Naive thymus-derived CD8-positive, alpha-beta T cell (primary cell): Measurements from ENCODE around the gene RPS27L. TPM values are rescaled to one million over a fixed set of nuclear protein-coding genes. Genes with fewer than 3 reads are reported as not detected.

Experiments
- ATAC-seq, 2 donors: fragments of 150-1000 bp; cut with Tn5 transposase in 1 of 2; sonication (Bioruptor Pico), chemical (Tn5 transposase) in 1 of 2; 1 replicate in 1 of 2; 2 replicates in 1 of 2; pipeline ENCODE4 v1.10.0; 2021; ENCODE audit warnings: mild to moderate bottlenecking in 2 of 2, moderate library complexity in 2 of 2
- POLR2A ChIA-PET: fragments of 350-600 bp; sonication (Branson Sonifier 250); formaldehyde crosslinking; loops from one replicate; lab custom pipeline; 2021; ENCODE audit warnings: antibody characterized with exemption; lab: Charles Lee
- DNase-seq, 10 donors: peaks; one replicate each; pipeline versions ENCODE4 v3.0.0 to v3.0.0-alpha.2; 2020 to 2022
- H3K27ac Mint-ChIP-seq, 10 donors: one replicate each; pipeline ENCODE4 v1.8.0; 2020 to 2022; ENCODE audit warnings: mild to moderate bottlenecking in 10 of 10, mixed read lengths in 10 of 10, moderate library complexity in 4 of 10, inconsistent platforms in 1 of 10
- H3K27me3 Mint-ChIP-seq, 5 donors: one replicate each; pipeline ENCODE4 v1.8.0; 2021 to 2022; ENCODE audit warnings: mixed read lengths in 5 of 5
- H3K36me3 Mint-ChIP-seq, 3 donors: one replicate each; pipeline ENCODE4 v1.8.0; 2020 to 2022; ENCODE audit warnings: mixed read lengths in 3 of 3, mild to moderate bottlenecking in 2 of 3, inconsistent platforms in 1 of 3
- H3K4me1 Mint-ChIP-seq, 4 donors: one replicate each; pipeline ENCODE4 v1.8.0; 2021 to 2022; ENCODE audit warnings: mixed read lengths in 4 of 4
- H3K4me3 Mint-ChIP-seq, 10 donors: one replicate each; pipeline ENCODE4 v1.8.0; 2020 to 2022; ENCODE audit warnings: mild to moderate bottlenecking in 10 of 10, mixed read lengths in 10 of 10, moderate library complexity in 6 of 10, inconsistent platforms in 1 of 10
- H3K9me3 Mint-ChIP-seq, 9 donors: one replicate each; pipeline ENCODE4 v1.8.0; 2020 to 2022; ENCODE audit warnings: mixed read lengths in 9 of 9, mild to moderate bottlenecking in 3 of 9, inconsistent platforms in 1 of 9, moderate library complexity in 1 of 9
- polyA plus RNA-seq, 3 donors: library from polyadenylated mRNA; unstranded; fragments of 300-500 nt; fragmentation: Illumina TruSeq; gene quantifications; one replicate each; pipeline ENCODE4 v1.2.3, GENCODE V29; 2021
- total RNA-seq, 8 experiments: library from RNA in 2 of 8; stranded (reverse) in 2 of 8; gene quantifications; one replicate each; pipeline ENCODE4 v1.2.3 and lab custom pipeline; 2021 to 2026

The RPS27L gene
- total RNA-seq (100 to 1,000 TPM; 139 to 142 TPM), polyA plus RNA-seq (100 to 1,000 TPM; 143 to 221 (median 206) TPM), total RNA-seq (lab: John Stamatoyannopoulos, UW) (24.1 to 83.5 (median 43.7) reads per million in 6 experiments)

DNA sequence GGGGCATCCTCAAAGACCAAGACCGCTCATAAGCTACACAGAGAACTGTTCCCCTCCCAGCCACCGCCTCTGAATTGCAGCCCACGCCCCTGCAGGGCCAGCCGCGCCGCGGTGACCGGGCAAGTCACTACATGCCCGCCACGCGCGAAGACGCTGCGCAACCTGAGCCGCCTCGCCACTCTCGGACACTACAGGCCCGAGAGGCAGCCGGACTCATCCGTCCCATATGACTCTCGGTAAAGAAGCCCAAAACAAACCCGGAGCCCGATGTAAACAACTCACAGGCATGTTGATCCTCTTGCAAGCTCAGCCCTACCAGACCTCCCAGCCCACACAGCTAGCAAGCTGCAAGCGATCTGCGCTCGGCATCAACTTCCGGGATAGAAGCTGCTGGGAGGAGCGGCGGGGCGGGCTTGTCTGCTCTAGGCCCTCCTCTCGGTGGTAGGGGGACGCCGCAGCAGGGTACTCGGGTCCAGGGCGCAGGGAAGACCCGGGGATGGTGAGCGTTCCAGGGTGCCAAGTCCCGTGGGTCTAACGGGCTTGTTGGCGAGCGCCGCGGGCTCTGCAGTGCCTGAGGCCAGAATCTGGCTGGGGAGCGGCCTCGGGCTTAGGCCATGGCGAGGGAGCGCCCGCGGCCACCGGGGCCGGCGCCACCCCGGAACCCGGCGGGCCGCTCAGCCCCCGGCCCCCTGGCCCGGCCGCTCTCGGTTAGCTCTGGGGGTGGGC lies at the start of gene RPS27L:
TSS of gene RPS27L (minus strand) at position 360 of the 726 bp plus-strand sequence. CDS start at position 288, 72 bp downstream.
- peak within 1 kb of the TSS; percentile 97 to 100 (median 99) for H3K4me3 Mint-ChIP-seq
- DNase-seq (peak; percentile 75 to 93 (median 84)), ATAC-seq (peak; percentile 97)
- no peaks in the 10 kb centered on the region for H3K9me3 Mint-ChIP-seq
- H3K4me1 Mint-ChIP-seq: peaks cover 3 to 30% (median 20%) of the 10 kb centered on the region in 4 donors
- peaks cover 0 to 22% (median 0%) of the 10 kb centered on the region in 3 donors for H3K36me3 Mint-ChIP-seq
- H3K27ac Mint-ChIP-seq: peak within 1 kb of the TSS; percentile 94 to 99 (median 98)
- POLR2A ChIA-PET: interaction anchor here (0.6 to 3.1 kb wide), 20 partner anchors 9 to 443 kb away, joined by 3 to 56 read pairs (median 3); partner anchors contain the start of genes APH1B, LACTB and RAB8B
- no peaks in the 10 kb centered on the region for H3K27me3 Mint-ChIP-seq

DNA sequence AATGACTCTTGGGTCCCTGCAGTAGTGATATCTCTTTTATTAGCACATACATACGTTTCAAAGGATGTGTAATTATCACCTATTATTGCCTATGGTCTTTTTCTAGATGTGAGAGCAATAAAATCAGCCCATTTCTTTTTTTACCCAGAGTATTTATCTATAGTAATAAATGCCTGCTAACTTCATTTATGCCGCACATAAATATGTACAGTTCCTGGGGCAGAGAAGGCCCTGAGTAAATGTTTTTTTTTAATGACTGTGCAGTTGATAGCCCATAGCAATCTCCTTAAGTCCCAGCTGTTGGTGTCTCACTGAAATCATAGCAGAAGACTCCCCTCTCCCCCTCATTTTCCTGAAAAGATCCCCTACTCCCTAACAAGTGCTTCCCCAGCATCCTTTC lies 48.8 kb upstream of the RPS27L start:
- no peaks in the 10 kb centered on the region for H3K27me3 Mint-ChIP-seq
- H3K36me3 Mint-ChIP-seq: peaks cover 0 to 27% (median 12%) of the 10 kb centered on the region in 3 donors
- H3K4me1 Mint-ChIP-seq: peaks cover 50 to 92% (median 82%) of the 10 kb centered on the region in 4 donors
- peak overlapping the region in 5 of 10 donors; percentile 1 to 79 (median 16) for H3K27ac Mint-ChIP-seq
- DNase-seq: no peak
- no peaks in the 10 kb centered on the region for H3K9me3 Mint-ChIP-seq
- peak overlapping the region in 3 of 10 donors; percentile 10 to 27 (median 15) for H3K4me3 Mint-ChIP-seq
- no peak for ATAC-seq
- POLR2A ChIA-PET: interaction anchor here (1.2 kb wide), 1 partner anchor 9 kb away, joined by 5 read pairs; no protein-coding TSS in a partner anchor

DNA sequence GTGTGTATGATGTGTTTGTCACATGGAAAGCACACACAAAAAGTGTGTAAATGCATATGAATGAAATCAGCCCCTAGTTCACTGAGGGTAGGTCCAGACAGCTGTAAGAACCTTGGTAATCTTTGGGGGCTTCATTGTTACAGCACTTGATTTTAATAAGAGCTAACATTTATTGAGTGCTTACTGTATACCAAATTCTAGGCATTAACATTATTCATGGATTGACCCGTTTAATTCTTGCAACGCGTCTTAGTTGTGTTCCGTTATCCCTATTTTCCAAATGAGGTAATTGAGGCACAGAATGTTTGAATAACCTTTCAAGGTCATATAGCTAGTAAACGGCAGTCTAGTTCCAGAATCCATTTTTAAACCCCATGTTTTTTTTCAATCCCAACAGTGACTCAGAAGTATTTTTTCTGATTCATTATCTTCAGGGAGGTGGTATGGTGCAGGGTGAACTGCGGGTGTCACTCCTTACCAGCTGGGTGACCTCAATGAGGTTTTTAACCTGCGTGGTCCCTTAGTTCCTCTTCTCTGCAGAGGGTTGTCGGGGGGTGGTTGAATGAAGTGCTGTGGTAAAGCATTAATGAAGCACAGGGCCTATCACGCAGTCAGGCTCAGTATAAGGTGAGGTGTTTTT lies 46.3 kb upstream of the RPS27L start:
- H3K27ac Mint-ChIP-seq: peak overlapping the region; percentile 21 to 91 (median 58)
- POLR2A ChIA-PET: interaction anchor here (0.6 to 2.4 kb wide), 3 partner anchors 10 to 100 kb away, joined by 3 to 10 read pairs (median 9); no protein-coding TSS in a partner anchor
- H3K4me1 Mint-ChIP-seq: peaks cover 52 to 94% (median 88%) of the 10 kb centered on the region in 4 donors
- DNase-seq (peak in 9 of 10 donors; percentile 15 to 67 (median 56)), ATAC-seq (peak; percentile 89 to 97)
- no peaks in the 10 kb centered on the region for H3K27me3 Mint-ChIP-seq
- H3K36me3 Mint-ChIP-seq: peaks cover 0 to 32% (median 17%) of the 10 kb centered on the region in 3 donors
- H3K4me3 Mint-ChIP-seq: peak overlapping the region in 9 of 10 donors; percentile 20 to 68 (median 50)
- no peaks in the 10 kb centered on the region for H3K9me3 Mint-ChIP-seq

DNA sequence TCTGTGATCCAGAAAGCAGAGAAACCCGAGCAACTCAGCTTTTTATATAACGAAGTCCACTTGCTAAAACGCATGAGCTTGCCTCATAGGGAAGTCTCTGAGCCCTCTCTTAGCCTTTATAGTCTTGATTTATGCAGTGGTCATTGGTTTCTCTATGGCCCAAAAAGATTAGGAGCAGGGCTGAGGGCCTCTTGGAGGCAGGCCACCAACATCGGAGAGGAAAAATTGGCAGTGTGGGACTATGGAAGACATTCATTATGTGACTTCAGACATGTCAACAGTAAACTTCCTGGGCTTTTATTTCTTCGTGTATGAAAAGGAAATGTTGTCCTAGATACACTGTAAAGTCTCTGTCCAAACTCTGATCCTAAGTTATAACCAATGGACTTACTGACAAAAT lies 45.6 kb upstream of the RPS27L start:
- Mint-ChIP-seq H3K4me1 (peaks cover 46 to 94% (median 88%) of the 10 kb centered on the region in 4 donors), H3K27ac (peak overlapping the region in 8 of 10 donors; percentile 27 to 67 (median 46)), H3K9me3 (no peaks in the 10 kb centered on the region), H3K36me3 (peaks cover 0 to 28% (median 16%) of the 10 kb centered on the region in 3 donors), H3K4me3 (peak overlapping the region in 9 of 10 donors; percentile 19 to 62 (median 40)), H3K27me3 (no peaks in the 10 kb centered on the region)
- no peak for ATAC-seq
- DNase-seq: no peak
- POLR2A ChIA-PET: interaction anchor here (0.6 to 2.4 kb wide), 3 partner anchors 9 to 101 kb away, joined by 3 to 10 read pairs (median 9); no protein-coding TSS in a partner anchor

DNA sequence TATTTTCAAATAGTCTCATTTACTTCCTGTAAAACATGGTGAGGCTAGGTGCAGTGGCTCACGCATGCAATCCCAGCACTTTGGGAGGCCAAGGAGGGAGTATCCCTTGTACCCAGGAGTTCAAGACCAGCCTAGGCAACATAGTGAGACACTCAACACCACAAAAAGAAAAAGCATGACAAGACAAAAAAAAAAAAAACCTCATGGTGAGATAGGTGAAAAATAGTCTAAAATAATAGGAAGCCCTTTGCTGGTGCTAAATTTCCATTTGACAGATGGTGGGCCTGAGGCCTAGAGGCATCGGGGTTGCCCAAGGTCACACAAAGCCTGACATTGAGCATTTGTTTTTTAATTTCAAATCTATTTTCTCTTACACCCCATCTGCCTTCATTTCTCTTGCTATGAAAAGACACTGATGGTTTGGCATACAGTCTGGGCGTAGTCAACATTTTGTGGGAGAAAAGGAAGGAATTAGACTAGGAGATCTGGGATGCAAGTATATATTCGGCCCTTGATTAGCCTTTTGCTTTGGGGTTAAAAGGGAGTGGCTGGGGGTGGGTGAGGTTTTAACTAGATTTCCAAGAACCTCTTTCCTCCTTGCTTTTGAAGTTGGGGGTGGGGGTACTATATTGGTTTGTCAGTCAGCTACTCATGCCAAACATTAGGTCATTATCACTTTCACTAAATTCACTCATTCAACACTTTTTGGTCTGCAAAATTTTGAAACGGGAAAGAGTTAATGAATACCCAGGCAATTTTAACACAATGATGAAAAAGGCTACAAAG lies 43.4 kb upstream of the RPS27L start:
- Mint-ChIP-seq H3K27me3 (no peaks in the 10 kb centered on the region), H3K4me1 (peaks cover 44 to 95% (median 85%) of the 10 kb centered on the region in 4 donors), H3K9me3 (no peaks in the 10 kb centered on the region), H3K4me3 (peak overlapping the region; percentile 12 to 73 (median 59)), H3K27ac (peak overlapping the region; percentile 39 to 86 (median 68)), H3K36me3 (peaks cover 0 to 18% (median 14%) of the 10 kb centered on the region in 3 donors)
- DNase-seq (no peak), ATAC-seq (no peak)
- POLR2A ChIA-PET: interaction anchor here (1.0 kb wide), 1 partner anchor 9 kb away, joined by 3 read pairs; no protein-coding TSS in a partner anchor

DNA sequence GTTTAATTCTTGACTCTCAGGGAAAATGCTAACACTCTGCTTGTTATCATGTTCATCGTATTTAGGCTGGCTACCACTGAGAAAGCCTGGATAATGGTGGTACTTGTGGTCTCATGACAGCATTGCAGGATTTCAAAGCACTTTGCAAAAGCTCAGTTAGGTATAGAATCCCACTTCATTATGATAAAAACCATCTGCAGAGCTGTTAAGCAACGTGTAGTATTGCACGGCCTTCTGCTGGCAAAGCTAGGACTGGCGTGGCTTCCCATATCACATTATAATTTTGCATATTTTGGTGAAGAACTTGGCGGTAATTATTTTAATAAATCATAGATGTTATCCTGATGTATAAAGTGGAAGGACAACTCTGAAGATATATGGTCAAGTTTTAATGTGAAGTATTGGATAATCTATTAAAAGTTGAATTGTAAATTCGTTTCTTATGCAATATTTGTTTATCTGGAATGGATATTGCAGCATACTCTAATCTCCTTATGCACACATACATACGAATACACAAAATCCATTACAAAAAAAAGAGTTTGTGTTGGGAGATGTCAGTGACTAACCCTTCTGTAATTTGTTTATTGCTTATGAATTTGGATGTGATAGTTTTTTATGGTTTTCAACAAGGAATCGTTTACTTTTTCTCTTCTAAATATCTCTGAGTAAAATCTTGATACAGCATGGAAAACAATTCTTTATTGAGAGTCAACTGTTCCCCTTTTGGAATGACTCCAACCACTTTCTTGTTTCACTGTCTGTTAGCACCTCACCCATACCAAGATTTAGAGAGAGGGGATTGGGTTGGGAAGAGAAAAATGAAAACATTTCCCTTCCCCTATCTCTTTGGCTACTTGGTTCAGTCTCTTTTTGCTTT lies 41.3 kb upstream of the RPS27L start:
- Mint-ChIP-seq H3K27ac (peak overlapping the region in 8 of 10 donors; percentile 56 to 91 (median 67)), H3K27me3 (no peaks in the 10 kb centered on the region), H3K4me1 (peaks cover 51 to 97% (median 89%) of the 10 kb centered on the region in 4 donors), H3K4me3 (peak overlapping the region in 8 of 10 donors; percentile 2 to 54 (median 28)), H3K9me3 (no peaks in the 10 kb centered on the region), H3K36me3 (peaks cover 0 to 17% (median 14%) of the 10 kb centered on the region in 3 donors)
- POLR2A ChIA-PET: interaction anchor here (0.5 kb wide), 1 partner anchor 39 kb away, joined by 4 read pairs; no protein-coding TSS in a partner anchor
- DNase-seq: no peak
- no peak for ATAC-seq

DNA sequence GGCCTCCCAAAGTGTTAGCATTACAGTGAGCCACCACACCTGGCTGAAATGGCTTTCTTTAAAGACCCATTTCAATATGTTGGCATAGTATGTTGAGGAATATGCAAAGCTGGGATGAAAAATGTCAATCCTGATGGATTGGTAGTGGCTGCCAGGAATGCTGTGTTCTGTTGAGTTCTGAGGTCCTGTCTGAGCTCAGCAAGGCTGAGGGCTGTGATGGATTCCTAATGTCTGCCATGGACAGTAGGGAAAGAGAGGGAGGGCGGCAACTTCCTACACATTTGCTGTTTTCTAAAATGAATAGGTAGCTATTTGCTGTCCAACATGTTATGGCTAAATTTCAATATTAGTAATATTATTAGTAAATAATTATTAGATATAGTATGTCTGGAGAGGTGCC lies 40.3 kb upstream of the RPS27L start:
- ATAC-seq: no peak
- POLR2A ChIA-PET: interaction anchor here (0.7 to 1.6 kb wide), 2 partner anchors 8 to 85 kb away, joined by 3 to 5 read pairs; no protein-coding TSS in a partner anchor
- peak overlapping the region in 9 of 10 donors; percentile 61 to 92 (median 86) for H3K27ac Mint-ChIP-seq
- no peaks in the 10 kb centered on the region for H3K27me3 Mint-ChIP-seq
- no peak for DNase-seq
- H3K9me3 Mint-ChIP-seq: no peaks in the 10 kb centered on the region
- H3K4me1 Mint-ChIP-seq: peaks cover 46 to 96% (median 88%) of the 10 kb centered on the region in 4 donors
- H3K4me3 Mint-ChIP-seq: peak overlapping the region in 8 of 10 donors; percentile 34 to 74 (median 55)
- peaks cover 0 to 17% (median 14%) of the 10 kb centered on the region in 3 donors for H3K36me3 Mint-ChIP-seq

DNA sequence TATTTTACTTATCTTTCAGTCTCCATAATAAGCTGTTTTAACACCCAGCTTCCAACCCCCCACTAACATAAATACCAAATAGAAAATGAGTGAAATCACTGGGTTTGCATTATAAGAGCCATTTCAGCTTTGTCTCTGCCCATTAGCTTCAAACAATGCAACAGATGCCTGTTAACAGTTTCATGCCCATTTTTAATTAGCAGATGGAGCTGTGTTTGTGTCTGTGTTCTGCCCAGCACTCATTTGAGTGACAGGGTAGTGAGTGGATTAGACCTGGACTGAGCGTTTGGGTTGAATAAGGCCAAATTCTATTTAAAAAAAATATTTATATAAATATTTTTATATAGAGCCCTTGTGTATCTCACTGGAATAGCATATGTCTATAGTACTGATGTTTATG lies 39.6 kb upstream of the RPS27L start:
- no peaks in the 10 kb centered on the region for H3K9me3 Mint-ChIP-seq
- H3K36me3 Mint-ChIP-seq: peaks cover 0 to 17% (median 10%) of the 10 kb centered on the region in 3 donors
- POLR2A ChIA-PET: interaction anchor here (0.7 to 7.3 kb wide), 5 partner anchors 9 to 81 kb away, joined by 3 to 50 read pairs (median 5); partner anchors contain the start of gene APH1B
- peaks cover 46 to 97% (median 90%) of the 10 kb centered on the region in 4 donors for H3K4me1 Mint-ChIP-seq
- peak overlapping the region in 9 of 10 donors; percentile 57 to 98 (median 92) for H3K27ac Mint-ChIP-seq
- H3K27me3 Mint-ChIP-seq: no peaks in the 10 kb centered on the region
- H3K4me3 Mint-ChIP-seq: peak overlapping the region in 8 of 10 donors; percentile 4 to 84 (median 40)
- ATAC-seq: no peak
- no peak for DNase-seq

DNA sequence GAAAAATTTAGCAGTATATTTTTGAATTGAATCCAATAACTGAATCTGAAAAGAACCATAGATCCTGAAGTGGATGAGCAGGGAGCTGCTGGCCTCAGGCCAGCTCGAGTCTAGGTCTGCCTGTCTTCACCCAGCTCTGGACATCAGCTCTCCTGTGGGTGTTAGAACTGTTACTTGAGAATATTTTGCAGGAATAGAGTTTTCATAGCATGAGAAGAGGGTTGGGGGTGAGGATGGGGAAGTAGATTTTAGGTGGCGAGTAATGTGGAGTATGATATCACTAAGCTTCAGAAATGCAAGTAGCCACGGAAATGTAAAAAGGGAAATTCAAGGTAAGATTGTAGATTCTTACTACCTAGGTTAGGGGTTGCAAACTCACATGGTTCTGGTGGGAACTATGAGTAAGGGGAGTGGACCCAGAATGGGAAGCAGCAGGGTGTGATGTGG lies 38.3 kb upstream of the RPS27L start:
- POLR2A ChIA-PET: interaction anchor here (0.6 to 7.3 kb wide), 5 partner anchors 8 to 82 kb away, joined by 5 to 56 read pairs (median 30); partner anchors contain the start of genes APH1B and RPS27L
- H3K36me3 Mint-ChIP-seq: peaks cover 0 to 11% (median under 1%) of the 10 kb centered on the region in 3 donors
- DNase-seq: no peak
- H3K4me3 Mint-ChIP-seq: peak overlapping the region; percentile 50 to 84 (median 72)
- peaks cover 47 to 96% (median 91%) of the 10 kb centered on the region in 4 donors for H3K4me1 Mint-ChIP-seq
- H3K9me3 Mint-ChIP-seq: no peaks in the 10 kb centered on the region
- H3K27ac Mint-ChIP-seq: peak overlapping the region; percentile 86 to 98 (median 93)
- no peaks in the 10 kb centered on the region for H3K27me3 Mint-ChIP-seq
- ATAC-seq: no peak

DNA sequence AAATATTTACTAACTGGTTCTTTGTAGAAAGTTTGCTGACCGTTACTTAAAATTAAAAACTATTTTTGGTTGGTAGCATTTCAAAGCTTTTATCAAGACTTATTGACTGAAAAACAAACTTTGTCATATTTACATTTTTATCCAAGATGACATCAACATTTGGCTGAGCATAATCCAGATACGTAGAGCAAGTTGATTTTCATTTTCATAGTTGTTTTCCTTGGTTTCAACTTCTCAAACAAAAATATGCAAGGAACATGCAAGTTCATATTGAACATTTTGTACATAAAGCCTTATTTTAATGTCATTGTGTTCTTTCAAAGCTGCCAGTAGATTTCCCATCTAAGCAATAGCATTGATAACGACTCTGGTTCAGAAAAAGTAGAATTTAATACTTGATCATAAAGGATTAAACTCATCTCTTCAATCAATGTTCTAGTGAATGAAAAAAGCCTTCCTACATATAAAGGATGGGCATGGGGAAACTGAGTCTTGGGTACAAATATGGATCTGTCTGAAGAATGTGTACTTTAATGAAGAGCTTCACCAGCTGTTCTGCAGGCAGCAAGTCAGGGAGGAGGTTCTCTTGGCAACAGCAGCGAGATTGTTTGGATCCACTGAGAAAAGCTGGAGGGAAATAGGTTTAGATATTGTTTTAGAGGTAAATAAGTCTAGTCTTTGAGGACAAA lies 37.7 kb upstream of the RPS27L start:
- Mint-ChIP-seq H3K36me3 (peaks cover 0 to 11% (median 0%) of the 10 kb centered on the region in 3 donors), H3K9me3 (no peaks in the 10 kb centered on the region), H3K4me3 (peak overlapping the region; percentile 50 to 84 (median 72)), H3K27ac (peak overlapping the region; percentile 86 to 98 (median 93)), H3K4me1 (peaks cover 49 to 95% (median 90%) of the 10 kb centered on the region in 4 donors), H3K27me3 (no peaks in the 10 kb centered on the region)
- POLR2A ChIA-PET: interaction anchor here (1.5 to 7.3 kb wide), 6 partner anchors 17 to 82 kb away, joined by 7 to 56 read pairs (median 20); partner anchors contain the start of genes APH1B and RPS27L
- no peak for ATAC-seq
- DNase-seq: no peak
